ENCODE results near the gene SMOC2. TPM values are rescaled to one million over a fixed set of nuclear protein-coding genes. Genes with fewer than 3 reads are reported as not detected.

SMOC2 gene
- total RNA-seq, 2 donors from 2014 or later = 25.6 to 29.6 TPM

DNA sequence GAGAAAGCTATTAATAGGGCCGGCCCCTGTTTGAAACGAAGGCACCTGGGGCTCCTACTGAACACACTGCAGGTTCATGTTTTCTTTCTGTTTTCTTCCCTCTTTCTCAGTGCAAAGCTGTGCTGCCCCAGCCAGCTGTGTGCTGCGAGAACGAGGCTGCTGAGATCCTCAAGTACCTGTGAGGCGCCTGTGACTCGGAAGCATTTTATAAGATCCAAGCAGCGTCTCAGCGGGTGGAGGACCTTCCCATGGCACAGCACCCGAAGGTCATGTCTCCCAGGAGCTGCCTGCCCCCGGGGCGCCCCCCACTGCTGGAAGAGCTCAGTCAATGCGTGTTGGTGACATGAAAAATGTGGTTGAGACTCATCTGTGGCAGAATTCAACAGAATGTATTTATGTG lies 66.3 kb downstream of the SMOC2 start:
- H3K9me3 ChIP-seq = no peaks in the 10 kb centered on the region
- H3K9ac ChIP-seq (ENCODE audit: low read depth in 2 of 2, low read length in 2 of 2) = no peak overlapping the region
- TF ChIP-seq, protein P1, sequence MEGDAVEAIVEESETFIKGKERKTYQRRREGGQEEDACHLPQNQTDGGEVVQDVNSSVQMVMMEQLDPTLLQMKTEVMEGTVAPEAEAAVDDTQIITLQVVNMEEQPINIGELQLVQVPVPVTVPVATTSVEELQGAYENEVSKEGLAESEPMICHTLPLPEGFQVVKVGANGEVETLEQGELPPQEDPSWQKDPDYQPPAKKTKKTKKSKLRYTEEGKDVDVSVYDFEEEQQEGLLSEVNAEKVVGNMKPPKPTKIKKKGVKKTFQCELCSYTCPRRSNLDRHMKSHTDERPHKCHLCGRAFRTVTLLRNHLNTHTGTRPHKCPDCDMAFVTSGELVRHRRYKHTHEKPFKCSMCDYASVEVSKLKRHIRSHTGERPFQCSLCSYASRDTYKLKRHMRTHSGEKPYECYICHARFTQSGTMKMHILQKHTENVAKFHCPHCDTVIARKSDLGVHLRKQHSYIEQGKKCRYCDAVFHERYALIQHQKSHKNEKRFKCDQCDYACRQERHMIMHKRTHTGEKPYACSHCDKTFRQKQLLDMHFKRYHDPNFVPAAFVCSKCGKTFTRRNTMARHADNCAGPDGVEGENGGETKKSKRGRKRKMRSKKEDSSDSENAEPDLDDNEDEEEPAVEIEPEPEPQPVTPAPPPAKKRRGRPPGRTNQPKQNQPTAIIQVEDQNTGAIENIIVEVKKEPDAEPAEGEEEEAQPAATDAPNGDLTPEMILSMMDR (IDR thresholded peaks at IDR 0.05) = no peak
- H3K27me3 ChIP-seq = no peaks in the 10 kb centered on the region
- H3K36me3 ChIP-seq = no peaks in the 10 kb centered on the region
- no peak overlapping the region for H3K4me3 ChIP-seq
- no peak overlapping the region for H3K27ac ChIP-seq
- H3K4me1 ChIP-seq = no peaks in the 10 kb centered on the region
- intact Hi-C loops (cut with DNase I) = no loop called here
- no peak for DNase-seq

DNA sequence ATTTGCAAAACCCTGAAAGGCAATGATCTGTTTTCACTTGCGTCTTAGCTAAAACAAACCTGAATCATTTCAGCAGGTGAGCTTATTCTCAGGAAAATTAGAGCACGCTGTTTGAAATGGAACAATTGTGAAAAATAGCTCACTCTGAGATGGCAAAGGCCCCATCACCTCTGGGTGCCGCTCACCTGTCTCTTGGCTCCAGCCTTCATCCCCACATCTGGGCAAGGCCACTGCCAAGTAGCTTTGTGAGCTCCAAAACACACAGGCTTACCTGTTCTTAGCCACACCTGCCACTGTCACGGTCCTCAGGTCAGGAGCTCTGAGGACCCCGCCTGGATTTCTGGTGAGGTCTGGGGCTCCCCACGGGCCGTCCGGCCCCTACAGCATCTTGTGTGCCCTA lies 66.7 kb downstream of the SMOC2 start:
- no peaks in the 10 kb centered on the region for H3K36me3 ChIP-seq
- no peaks in the 10 kb centered on the region for H3K4me1 ChIP-seq
- H3K27ac ChIP-seq = no peak overlapping the region
- H3K9ac ChIP-seq (ENCODE audit: low read depth in 2 of 2, low read length in 2 of 2) = no peak overlapping the region
- TF ChIP-seq, protein P1 (IDR thresholded peaks at IDR 0.05) = no peak
- intact Hi-C loops (cut with DNase I) = no loop called here
- H3K9me3 ChIP-seq = no peaks in the 10 kb centered on the region
- DNase-seq = no peak
- no peaks in the 10 kb centered on the region for H3K27me3 ChIP-seq
- no peak overlapping the region for H3K4me3 ChIP-seq

GRCh38 chr6:168508903-168509302 lies 67.9 kb downstream of the SMOC2 start:
- DNase-seq = no peak
- no peaks in the 10 kb centered on the region for H3K27me3 ChIP-seq
- TF ChIP-seq, protein P1 (IDR thresholded peaks at IDR 0.05) = no peak

GRCh38 chr6:168513766-168514165 lies 72.8 kb downstream of the SMOC2 start:
- no peak overlapping the region for H3K27ac ChIP-seq
- H3K27me3 ChIP-seq = no peaks in the 10 kb centered on the region
- H3K4me1 ChIP-seq = no peaks in the 10 kb centered on the region
- H3K4me3 ChIP-seq = no peak overlapping the region
- no peaks in the 10 kb centered on the region for H3K9me3 ChIP-seq
- TF ChIP-seq, protein P1 (IDR thresholded peaks at IDR 0.05) = no peak
- intact Hi-C loops (cut with DNase I) = no loop called here
- no peak for DNase-seq
- H3K9ac ChIP-seq (ENCODE audit: low read depth in 2 of 2, low read length in 2 of 2) = no peak overlapping the region
- no peaks in the 10 kb centered on the region for H3K36me3 ChIP-seq

More at GRCh38 chr6:168508903-168509302, 67.9 kb downstream of the SMOC2 start:
- no peak overlapping the region for H3K27ac ChIP-seq
- intact Hi-C loops (cut with DNase I) = no loop called here
- no peaks in the 10 kb centered on the region for H3K4me1 ChIP-seq
- H3K9ac ChIP-seq (ENCODE audit: low read depth in 2 of 2, low read length in 2 of 2) = no peak overlapping the region
- no peaks in the 10 kb centered on the region for H3K36me3 ChIP-seq
- H3K9me3 ChIP-seq = no peaks in the 10 kb centered on the region
- H3K4me3 ChIP-seq = no peak overlapping the region

DNA sequence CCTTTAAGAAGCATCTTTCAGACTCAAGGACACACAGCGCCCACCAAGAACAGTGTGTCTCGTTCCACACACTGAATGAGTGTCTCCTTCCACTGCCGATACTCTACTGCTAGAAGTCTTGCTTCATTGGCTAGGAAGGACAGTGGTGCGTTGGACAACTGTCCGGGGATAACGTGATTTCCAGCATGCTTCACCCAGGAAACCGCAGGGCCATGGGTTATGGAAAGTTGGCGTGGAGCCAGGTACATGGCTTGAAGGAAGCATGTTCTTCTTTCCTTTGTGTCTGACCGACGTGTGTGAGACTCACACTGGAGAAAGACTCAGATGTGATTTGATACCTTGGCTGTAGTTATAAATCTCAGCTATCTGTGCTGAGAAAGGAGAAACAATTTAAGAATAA lies 73.2 kb downstream of the SMOC2 start:
- intact Hi-C loops (cut with DNase I) = no loop called here
- no peaks in the 10 kb centered on the region for H3K9me3 ChIP-seq
- no peak overlapping the region for H3K27ac ChIP-seq
- H3K36me3 ChIP-seq = no peaks in the 10 kb centered on the region
- TF ChIP-seq, protein P1 (IDR thresholded peaks at IDR 0.05) = no peak
- no peaks in the 10 kb centered on the region for H3K27me3 ChIP-seq
- no peaks in the 10 kb centered on the region for H3K4me1 ChIP-seq
- H3K9ac ChIP-seq (ENCODE audit: low read depth in 2 of 2, low read length in 2 of 2) = no peak overlapping the region
- no peak overlapping the region for H3K4me3 ChIP-seq
- no peak for DNase-seq

GRCh38 chr6:168515376-168515775 lies 74.4 kb downstream of the SMOC2 start:
- H3K4me3 ChIP-seq = no peak overlapping the region
- H3K27ac ChIP-seq = no peak overlapping the region
- H3K9ac ChIP-seq (ENCODE audit: low read depth in 2 of 2, low read length in 2 of 2) = no peak overlapping the region
- intact Hi-C loops (cut with DNase I) = no loop called here
- no peaks in the 10 kb centered on the region for H3K36me3 ChIP-seq
- H3K4me1 ChIP-seq = no peaks in the 10 kb centered on the region
- no peaks in the 10 kb centered on the region for H3K27me3 ChIP-seq
- no peaks in the 10 kb centered on the region for H3K9me3 ChIP-seq
- no peak for DNase-seq
- TF ChIP-seq, protein P1 (IDR thresholded peaks at IDR 0.05) = no peak
